SK-N-MC (cell line): ENCODE results near the gene TMEM39B.

Source experiments
- EZH2 ChIP-seq: fragments of 200-600 bp; sonication (generic); IDR thresholded peaks from one replicate; pipeline ENCODE4 v1.6.1; 2017; ENCODE audit warnings: antibody characterized with exemption
- POLR2AphosphoS5 ChIP-seq: IDR thresholded peaks from 2 replicates; pipeline ENCODE4 v1.6.1; 2012; ENCODE audit warnings: mild to moderate bottlenecking, low read depth, low read length, borderline replicate concordance

- TF ChIP-seq EZH2, result no peak
- TF ChIP-seq POLR2AphosphoS5, result no peak
Observed at GRCh38 chr1:32082022-32082421, 9.3 kb downstream of the TMEM39B start.
